Keratinocyte (primary cell): ENCODE measurements around the gene GPC3. TPM values are rescaled to one million over a fixed set of nuclear protein-coding genes. Genes with fewer than 3 reads are reported as not detected.

Experiments
- DNase-seq: peaks from one replicate; pipeline ENCODE4 v3.0.0-alpha.2; 2011; ENCODE audit warnings: low read depth, missing footprints, low spot score
- FAIRE-seq: peaks from 2 replicates; lab custom pipeline; 2011; peaks lifted over from hg19 to GRCh38; lab: Jason Lieb, UNC
- H2AFZ ChIP-seq: 2 replicates; pipeline ENCODE4 v1.6.0; 2012; ENCODE audit warnings: low read length, control low read depth, inconsistent platforms; ENCODE audit not compliant: control insufficient read depth
- H3K27ac ChIP-seq: 2 replicates; pipeline ENCODE4 v1.5.1; 2011; ENCODE audit warnings: low read length; ENCODE audit not compliant: control insufficient read depth, insufficient read depth
- H3K27me3 ChIP-seq: 3 replicates; pipeline ENCODE4 v1.6.0; 2011; ENCODE audit warnings: low read length; ENCODE audit not compliant: control insufficient read depth, insufficient read depth; ENCODE audit errors: extremely low read depth
- H3K36me3 ChIP-seq, 2 experiments: 2 replicates in 1 of 2; 3 replicates in 1 of 2; pipeline ENCODE4 v1.5.1; 2011; ENCODE audit warnings: low read length in 2 of 2, mild to moderate bottlenecking in 1 of 2; ENCODE audit not compliant: control insufficient read depth in 2 of 2, insufficient read depth in 2 of 2; ENCODE audit errors: extremely low read depth in 1 of 2
- H3K4me1 ChIP-seq: 3 replicates; pipeline ENCODE4 v1.5.1; 2011; ENCODE audit warnings: low read length; ENCODE audit not compliant: control insufficient read depth, insufficient read depth; ENCODE audit errors: extremely low read depth
- H3K4me2 ChIP-seq: 3 replicates; pipeline ENCODE4 v1.6.0; 2011; ENCODE audit warnings: low read depth, low read length; ENCODE audit not compliant: control insufficient read depth, insufficient read depth; ENCODE audit errors: extremely low read depth
- H3K4me3 ChIP-seq, 3 experiments: fragments of 200-600 bp in 1 of 3; sonication (generic) in 1 of 3; 2 replicates in 2 of 3; 3 replicates in 1 of 3; pipeline ENCODE4 v1.5.1; 2011 to 2016; ENCODE audit warnings: low read length in 3 of 3, mild to moderate bottlenecking in 3 of 3, control low read depth in 2 of 3, inconsistent platforms in 1 of 3, low read depth in 1 of 3, mixed read lengths in 1 of 3, mixed run types in 1 of 3, moderate library complexity in 1 of 3; ENCODE audit not compliant: control insufficient read depth in 2 of 3, insufficient read depth in 2 of 3; ENCODE audit errors: extremely low read depth in 1 of 3
- H3K79me2 ChIP-seq: 2 replicates; pipeline ENCODE4 v1.6.0; 2012; ENCODE audit warnings: low read length; ENCODE audit not compliant: control insufficient read depth, insufficient read depth
- H3K9ac ChIP-seq: 3 replicates; pipeline ENCODE4 v1.6.0; 2011; ENCODE audit warnings: low read length; ENCODE audit not compliant: control insufficient read depth, insufficient read depth; ENCODE audit errors: extremely low read depth
- H3K9me1 ChIP-seq: 3 replicates; pipeline ENCODE4 v1.6.0; 2011; ENCODE audit warnings: low read length; ENCODE audit not compliant: control insufficient read depth, insufficient read depth; ENCODE audit errors: extremely low read depth
- H3K9me3 ChIP-seq: 2 replicates; pipeline ENCODE4 v1.5.1; 2012; ENCODE audit warnings: low read depth, low read length; ENCODE audit not compliant: control insufficient read depth
- H4K20me1 ChIP-seq: 3 replicates; pipeline ENCODE4 v1.6.0; 2011; ENCODE audit warnings: low read length; ENCODE audit not compliant: control insufficient read depth, insufficient read depth; ENCODE audit errors: extremely low read depth
- EZH2 ChIP-seq: IDR thresholded peaks from one replicate; pipeline ENCODE4 v1.6.1; 2012; ENCODE audit warnings: inconsistent platforms, mild to moderate bottlenecking, low read length, moderate library complexity
- dilution Hi-C: fragments of 300-500 bp; cut with MboI; formaldehyde crosslinking; loops from one replicate; pipeline ENCODE4 v1.7.0; 2020; ENCODE audit warnings: low sequenced_read_pairs; ENCODE audit not compliant: extremely low pct_ligation_motif_present
- polyA plus RNA-seq, 5 experiments: library from polyadenylated mRNA; depleted of rRNA in 3 of 5; stranded (reverse) in 3 of 5; stranded (forward) in 1 of 5; unstranded in 1 of 5; fragments of >200 nt; gene quantifications; 1 replicate in 1 of 5; 2 replicates in 3 of 5; 3 replicates in 1 of 5; pipeline versions ENCODE4 v1.2.1 to v1.2.3, GENCODE V29; 2011 to 2012; ENCODE audit warnings: missing spikeins in 2 of 5, low read depth in 1 of 5, low replicate concordance in 1 of 5
- TF ChIP-seq, protein P1 (sequence below), 3 experiments: IDR thresholded peaks in 1 of 3; conservative IDR thresholded peaks in 1 of 3; optimal IDR thresholded peaks in 1 of 3; 2 replicates in 2 of 3; 3 replicates in 1 of 3; pipeline versions ENCODE3 to v1.5.1; 2011; ENCODE audit warnings: low read length in 3 of 3, mild to moderate bottlenecking in 3 of 3, moderate library complexity in 2 of 3, control low read depth in 1 of 3, inconsistent platforms in 1 of 3; ENCODE audit not compliant: insufficient read depth in 2 of 3; ENCODE audit errors: extremely low read depth in 1 of 3

GPC3 gene
- polyA plus RNA-seq, 1 donor (not counting 4 experiments of a cell fraction or from before 2014, with no cell fraction given), result 0.03 TPM

DNA sequence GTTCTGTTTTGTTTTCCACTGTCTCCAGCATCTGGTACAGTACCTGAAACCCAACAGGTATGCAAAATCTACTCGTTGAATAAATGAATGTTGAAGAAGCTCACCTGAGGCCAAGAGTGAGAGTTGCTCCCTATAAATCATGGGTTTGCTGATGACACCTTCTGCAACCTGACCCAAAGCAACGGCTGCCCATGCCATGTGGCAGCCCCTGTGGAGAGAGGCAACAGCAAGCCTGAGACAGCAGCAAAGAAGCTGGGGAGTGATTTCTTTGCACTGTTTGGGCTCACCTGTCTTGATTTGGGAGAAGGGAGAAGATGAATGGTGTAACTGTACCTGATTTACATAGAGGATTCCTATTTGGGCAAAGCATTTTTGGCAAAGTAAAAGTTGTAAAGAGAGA is 450.3 kb downstream of the GPC3 start:
- FAIRE-seq, result no peak
- dilution Hi-C loops, result no loop called here

DNA sequence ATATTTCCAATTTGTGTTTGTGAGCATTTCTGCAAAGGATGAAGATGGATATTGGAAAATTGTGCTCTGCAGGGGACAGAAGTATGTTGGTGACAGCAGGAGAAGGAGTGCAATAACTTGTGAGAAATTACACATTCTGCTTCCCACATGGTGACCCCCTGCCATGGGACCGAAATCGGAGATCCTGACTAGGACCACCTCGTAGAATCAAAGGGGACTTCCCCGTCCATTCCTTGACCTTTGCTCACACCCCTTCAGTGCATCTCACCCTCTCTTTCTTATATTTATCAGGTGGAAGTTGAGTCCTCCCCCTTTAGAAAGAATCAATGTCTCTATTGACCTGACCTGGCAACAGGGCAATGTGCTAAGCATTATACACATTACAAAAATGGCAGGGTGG is 451.2 kb downstream of the GPC3 start:
- Histone ChIP-seq H4K20me1 (no peaks in the 10 kb centered on the region), H3K4me1 (no peaks in the 10 kb centered on the region), H3K27me3 (no peaks in the 10 kb centered on the region), H3K9me3 (no peaks in the 10 kb centered on the region), H3K9me1 (no peaks in the 10 kb centered on the region), H2AFZ (no peak overlapping the region), H3K4me3 (no peak overlapping the region), H3K27ac (no peak overlapping the region), H3K79me2 (no peaks in the 10 kb centered on the region), H3K36me3 (no peaks in the 10 kb centered on the region), H3K4me2 (no peak overlapping the region), H3K9ac (no peak overlapping the region)
- dilution Hi-C loops, result no loop called here
- FAIRE-seq (no peak), DNase-seq (no peak)
- TF ChIP-seq EZH2, result no peak
- TF ChIP-seq, protein P1, sequence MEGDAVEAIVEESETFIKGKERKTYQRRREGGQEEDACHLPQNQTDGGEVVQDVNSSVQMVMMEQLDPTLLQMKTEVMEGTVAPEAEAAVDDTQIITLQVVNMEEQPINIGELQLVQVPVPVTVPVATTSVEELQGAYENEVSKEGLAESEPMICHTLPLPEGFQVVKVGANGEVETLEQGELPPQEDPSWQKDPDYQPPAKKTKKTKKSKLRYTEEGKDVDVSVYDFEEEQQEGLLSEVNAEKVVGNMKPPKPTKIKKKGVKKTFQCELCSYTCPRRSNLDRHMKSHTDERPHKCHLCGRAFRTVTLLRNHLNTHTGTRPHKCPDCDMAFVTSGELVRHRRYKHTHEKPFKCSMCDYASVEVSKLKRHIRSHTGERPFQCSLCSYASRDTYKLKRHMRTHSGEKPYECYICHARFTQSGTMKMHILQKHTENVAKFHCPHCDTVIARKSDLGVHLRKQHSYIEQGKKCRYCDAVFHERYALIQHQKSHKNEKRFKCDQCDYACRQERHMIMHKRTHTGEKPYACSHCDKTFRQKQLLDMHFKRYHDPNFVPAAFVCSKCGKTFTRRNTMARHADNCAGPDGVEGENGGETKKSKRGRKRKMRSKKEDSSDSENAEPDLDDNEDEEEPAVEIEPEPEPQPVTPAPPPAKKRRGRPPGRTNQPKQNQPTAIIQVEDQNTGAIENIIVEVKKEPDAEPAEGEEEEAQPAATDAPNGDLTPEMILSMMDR (optimal IDR thresholded peaks at IDR 0.05 in 1 of 3, IDR thresholded peaks at IDR 0.05 in 1 of 3, conservative IDR thresholded peaks at IDR 0.05 in 1 of 3; ENCODE audit: extremely low read depth in 1 of 3, insufficient read depth in 2 of 3, low read length in 3 of 3), result no peak

More for the DNA sequence above, 450.3 kb downstream of the GPC3 start:
- Histone ChIP-seq H3K36me3 (no peaks in the 10 kb centered on the region), H3K27ac (no peak overlapping the region), H4K20me1 (no peaks in the 10 kb centered on the region), H2AFZ (no peak overlapping the region), H3K79me2 (no peaks in the 10 kb centered on the region), H3K4me3 (no peak overlapping the region), H3K4me2 (no peak overlapping the region), H3K9me3 (no peaks in the 10 kb centered on the region), H3K27me3 (no peaks in the 10 kb centered on the region), H3K9ac (no peak overlapping the region), H3K9me1 (no peaks in the 10 kb centered on the region), H3K4me1 (no peaks in the 10 kb centered on the region)
- TF ChIP-seq EZH2, result no peak
- TF ChIP-seq, protein P1 (optimal IDR thresholded peaks at IDR 0.05 in 1 of 3, IDR thresholded peaks at IDR 0.05 in 1 of 3, conservative IDR thresholded peaks at IDR 0.05 in 1 of 3; ENCODE audit: extremely low read depth in 1 of 3, insufficient read depth in 2 of 3, low read length in 3 of 3), result no peak
- no peak for DNase-seq
